Calu3 (cell line): ENCODE measurements around the gene PRR33. TPM values are rescaled to one million over a fixed set of nuclear protein-coding genes. Genes with fewer than 3 reads are reported as not detected.

Experiments
- BruUV-seq: library from RNA; stranded (reverse); fragments of 400-500 nt; replicated peaks from 2 replicates; lab custom pipeline; 2021; lab: Mats Ljungman, UMichigan
- CTCF ChIA-PET: fragments of 300-600 bp; sonication (Branson Sonifier 250); formaldehyde crosslinking; loops from one replicate; lab custom pipeline; 2022; ENCODE audit warnings: antibody characterized with exemption; lab: Charles Lee
- DNase-seq: peaks from one replicate; pipeline ENCODE4 v3.0.0; 2022
- H3K27ac Mint-ChIP-seq: one replicate; pipeline ENCODE4 v1.8.0; 2022; ENCODE audit warnings: mixed read lengths; ENCODE audit not compliant: unreplicated experiment
- H3K27me3 Mint-ChIP-seq: one replicate; pipeline ENCODE4 v1.8.0; 2022; ENCODE audit warnings: mixed read lengths; ENCODE audit not compliant: unreplicated experiment
- H3K36me3 Mint-ChIP-seq: one replicate; pipeline ENCODE4 v1.8.0; 2022; ENCODE audit warnings: mild to moderate bottlenecking, moderate library complexity, mixed read lengths; ENCODE audit not compliant: insufficient read depth, unreplicated experiment
- H3K4me1 Mint-ChIP-seq: one replicate; pipeline ENCODE4 v1.8.0; 2022; ENCODE audit warnings: mild to moderate bottlenecking, low read depth, mixed read lengths; ENCODE audit not compliant: unreplicated experiment
- H3K4me3 Mint-ChIP-seq: one replicate; pipeline ENCODE4 v1.8.0; 2022; ENCODE audit warnings: mild to moderate bottlenecking, low read depth, moderate library complexity, mixed read lengths; ENCODE audit not compliant: unreplicated experiment
- H3K9me3 Mint-ChIP-seq: one replicate; pipeline ENCODE4 v1.8.0; 2022; ENCODE audit warnings: low read depth, mixed read lengths; ENCODE audit not compliant: unreplicated experiment
- intact Hi-C: fragments of 100-400 bp; cut with micrococcal nuclease; formaldehyde crosslinking; loops from one replicate; pipeline ENCODE4 v1.10.0; 2022; ENCODE audit not compliant: unreplicated experiment
- total RNA-seq: library from RNA; stranded (reverse); gene quantifications from 2 replicates; pipeline ENCODE4 v1.2.3, GENCODE V29; 2022
- TF ChIP-seq, protein P1 (sequence below): fragments of 200-600 bp; IDR thresholded peaks from one replicate; pipeline ENCODE4 v1.8.0; 2022; ENCODE audit warnings: antibody characterized with exemption; ENCODE audit not compliant: unreplicated experiment

PRR33 gene
- total RNA-seq, 1 experiment from 2014 or later, result not detected

GRCh38 chr11:1844221-1845094 lies 47.2 kb downstream of the PRR33 start:
- no peak for DNase-seq
- H3K27ac Mint-ChIP-seq, result no peak overlapping the region

DNA sequence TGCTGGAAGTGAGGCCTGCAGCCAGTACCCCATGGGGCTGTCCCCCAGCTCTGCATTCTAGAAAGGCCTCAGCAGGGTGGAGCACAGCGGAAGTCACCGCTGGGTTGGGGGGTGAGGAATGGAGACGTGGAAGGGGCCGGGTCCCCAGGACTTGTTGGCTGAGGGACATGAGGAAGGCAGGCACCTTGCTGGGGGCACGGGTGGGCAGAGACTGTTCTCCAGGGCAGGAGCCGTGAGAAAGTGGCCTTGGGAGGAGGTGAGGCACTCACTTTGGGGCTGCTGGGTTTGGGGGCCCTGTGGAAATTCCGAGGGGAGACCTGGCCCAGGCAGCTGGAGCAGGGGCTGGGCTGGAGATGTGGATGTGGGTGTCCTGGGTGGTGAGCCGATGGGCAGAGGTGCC lies 47.9 kb downstream of the PRR33 start:
- intact Hi-C loops, result no loop called here
- peaks cover 7% of the 10 kb centered on the region for H3K36me3 Mint-ChIP-seq
- TF ChIP-seq, protein P1, sequence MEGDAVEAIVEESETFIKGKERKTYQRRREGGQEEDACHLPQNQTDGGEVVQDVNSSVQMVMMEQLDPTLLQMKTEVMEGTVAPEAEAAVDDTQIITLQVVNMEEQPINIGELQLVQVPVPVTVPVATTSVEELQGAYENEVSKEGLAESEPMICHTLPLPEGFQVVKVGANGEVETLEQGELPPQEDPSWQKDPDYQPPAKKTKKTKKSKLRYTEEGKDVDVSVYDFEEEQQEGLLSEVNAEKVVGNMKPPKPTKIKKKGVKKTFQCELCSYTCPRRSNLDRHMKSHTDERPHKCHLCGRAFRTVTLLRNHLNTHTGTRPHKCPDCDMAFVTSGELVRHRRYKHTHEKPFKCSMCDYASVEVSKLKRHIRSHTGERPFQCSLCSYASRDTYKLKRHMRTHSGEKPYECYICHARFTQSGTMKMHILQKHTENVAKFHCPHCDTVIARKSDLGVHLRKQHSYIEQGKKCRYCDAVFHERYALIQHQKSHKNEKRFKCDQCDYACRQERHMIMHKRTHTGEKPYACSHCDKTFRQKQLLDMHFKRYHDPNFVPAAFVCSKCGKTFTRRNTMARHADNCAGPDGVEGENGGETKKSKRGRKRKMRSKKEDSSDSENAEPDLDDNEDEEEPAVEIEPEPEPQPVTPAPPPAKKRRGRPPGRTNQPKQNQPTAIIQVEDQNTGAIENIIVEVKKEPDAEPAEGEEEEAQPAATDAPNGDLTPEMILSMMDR, result no peak
- no peak overlapping the region for H3K4me3 Mint-ChIP-seq
- CTCF ChIA-PET, result no interaction called here
- no peak overlapping the region for H3K27ac Mint-ChIP-seq
- no TSS peak for BruUV-seq
- peaks cover 24% of the 10 kb centered on the region for H3K4me1 Mint-ChIP-seq
- DNase-seq, result no peak
- no peaks in the 10 kb centered on the region for H3K9me3 Mint-ChIP-seq
- peaks cover 41% of the 10 kb centered on the region for H3K27me3 Mint-ChIP-seq

More at GRCh38 chr11:1844221-1845094, 47.2 kb downstream of the PRR33 start:
- H3K4me3 Mint-ChIP-seq, result no peak overlapping the region
- TF ChIP-seq, protein P1, result no peak
- intact Hi-C loops, result no loop called here
- BruUV-seq, result no TSS peak
- peaks cover 41% of the 10 kb centered on the region for H3K27me3 Mint-ChIP-seq
- peaks cover 24% of the 10 kb centered on the region for H3K4me1 Mint-ChIP-seq
- H3K36me3 Mint-ChIP-seq, result peaks cover 7% of the 10 kb centered on the region
- CTCF ChIA-PET, result no interaction called here
- no peaks in the 10 kb centered on the region for H3K9me3 Mint-ChIP-seq

DNA sequence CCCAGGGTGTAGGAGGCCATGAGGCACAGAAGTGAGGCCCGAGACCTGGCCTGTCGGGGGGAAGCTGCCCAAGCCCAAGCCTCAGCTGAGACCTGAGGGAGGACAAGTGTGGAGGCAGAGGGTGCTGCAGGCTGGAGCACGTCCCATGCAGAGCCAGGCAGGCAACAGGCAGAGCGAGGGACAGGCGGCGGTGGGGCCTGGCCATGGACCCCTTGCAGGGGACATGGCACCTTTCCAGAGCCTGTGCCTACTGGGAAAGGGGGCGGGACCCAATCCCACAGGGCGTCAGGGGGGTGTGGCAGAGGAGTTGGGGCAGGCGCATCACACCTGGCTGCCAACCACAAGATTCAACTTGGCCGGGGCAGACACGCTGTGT lies 48.6 kb downstream of the PRR33 start:
- Mint-ChIP-seq H3K36me3 (peaks cover 7% of the 10 kb centered on the region), H3K4me1 (peaks cover 24% of the 10 kb centered on the region), H3K4me3 (no peak overlapping the region), H3K27ac (no peak overlapping the region), H3K9me3 (no peaks in the 10 kb centered on the region), H3K27me3 (peaks cover 41% of the 10 kb centered on the region)
- no peak for DNase-seq
- CTCF ChIA-PET, result interaction anchor here (1.1 kb wide), 1 partner anchor 149 kb away, joined by 3 read pairs; no protein-coding TSS in a partner anchor
- TF ChIP-seq, protein P1, result no peak
- intact Hi-C loops, result no loop called here
- BruUV-seq, result no TSS peak

DNA sequence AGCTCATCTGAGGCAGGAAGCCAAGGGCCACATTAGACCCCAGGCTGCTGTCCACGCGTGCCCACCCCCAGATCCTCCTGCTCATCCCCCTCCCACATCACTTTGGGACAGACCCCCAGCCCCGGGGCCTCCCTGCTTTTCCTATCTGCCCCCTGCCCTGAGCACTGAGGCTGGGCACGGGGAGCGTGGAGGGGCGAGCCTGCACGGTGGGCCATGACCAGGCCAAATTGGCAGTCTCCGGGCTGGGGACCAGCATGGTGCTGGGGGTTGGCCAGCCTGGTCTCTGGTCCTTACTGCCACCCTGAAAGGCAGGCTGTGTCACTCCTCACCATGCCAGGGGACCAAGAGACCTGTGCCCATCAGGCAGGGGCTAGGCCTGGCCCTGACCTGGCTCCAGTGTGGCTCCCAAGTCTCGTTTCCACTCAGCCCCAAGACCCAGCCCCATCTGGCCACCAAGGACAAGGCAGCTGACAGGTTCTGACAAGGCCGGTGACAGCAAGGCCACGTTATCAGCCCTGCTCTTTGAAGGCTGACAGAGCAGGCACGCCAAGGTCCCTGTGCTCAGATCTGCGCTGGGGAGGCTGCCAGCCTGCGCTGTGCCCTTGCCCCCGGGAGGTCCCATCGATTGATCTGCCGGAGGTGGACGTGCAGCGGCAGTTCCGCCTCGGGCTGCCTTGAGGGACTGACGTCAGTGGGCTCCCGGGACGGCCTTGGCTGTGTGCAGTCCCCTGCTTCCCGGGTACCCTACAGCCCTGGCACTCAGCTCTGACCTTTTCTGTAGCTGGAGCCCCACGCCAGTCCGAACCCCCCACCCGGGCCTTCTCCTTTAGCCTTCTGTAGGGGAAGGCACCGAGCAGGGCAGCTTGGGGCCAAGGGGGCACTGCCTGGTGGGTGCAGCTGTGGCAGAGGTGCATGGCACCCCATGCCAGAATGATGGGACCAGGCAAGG lies 49.3 kb downstream of the PRR33 start:
- CTCF ChIA-PET, result interaction anchor here (1.1 kb wide), 1 partner anchor 149 kb away, joined by 3 read pairs; no protein-coding TSS in a partner anchor
- TF ChIP-seq, protein P1, result no peak
- intact Hi-C loops, result no loop called here
- peaks cover 24% of the 10 kb centered on the region for H3K4me1 Mint-ChIP-seq
- H3K27me3 Mint-ChIP-seq, result peaks cover 40% of the 10 kb centered on the region
- peaks cover 7% of the 10 kb centered on the region for H3K36me3 Mint-ChIP-seq
- DNase-seq, result peak; percentile 88
- H3K4me3 Mint-ChIP-seq, result no peak overlapping the region
- no peaks in the 10 kb centered on the region for H3K9me3 Mint-ChIP-seq
- no TSS peak for BruUV-seq
- H3K27ac Mint-ChIP-seq, result no peak overlapping the region
